K562 (cell line): Measurements from ENCODE around the gene PLCB1. TPM values are rescaled to one million over a fixed set of nuclear protein-coding genes. Genes with fewer than 3 reads are reported as not detected.

ENCODE experiments used
- CBFA2T2 ChIP-seq: fragments of 450-650 bp; conservative IDR thresholded peaks from 2 replicates; pipeline ENCODE4 v1.6.1; 2017; ENCODE audit warnings: mild to moderate bottlenecking
- FOXA1 ChIP-seq: fragments of 450-650 bp; IDR thresholded peaks from 2 replicates; pipeline ENCODE4 v1.6.1; 2016; ENCODE audit warnings: mild to moderate bottlenecking, borderline replicate concordance
- RAD21 ChIP-seq, 2 experiments: fragments of 250-450 bp in 1 of 2; fragments of 450-650 bp in 1 of 2; sonication (Bioruptor Pico) in 1 of 2; formaldehyde crosslinking in 1 of 2; IDR thresholded peaks in 1 of 2; conservative IDR thresholded peaks in 1 of 2; 2 replicates each; pipeline versions ENCODE4 v1.4.0 to v1.8.0; 2020 to 2022; ENCODE audit warnings: mild to moderate bottlenecking in 2 of 2, moderate library complexity in 1 of 2
- RFX1 ChIP-seq: fragments of 450-650 bp; IDR thresholded peaks from 2 replicates; pipeline ENCODE4 v1.6.1; 2016; ENCODE audit warnings: mild to moderate bottlenecking, moderate library complexity
- SMAD3 ChIP-seq: fragments of 450-650 bp; formaldehyde crosslinking; conservative IDR thresholded peaks from 2 replicates; pipeline ENCODE4 v1.4.0; 2020; ENCODE audit warnings: mild to moderate bottlenecking
- TCF7 ChIP-seq: sonication (generic); IDR thresholded peaks from 2 replicates; pipeline ENCODE4 v1.6.1; 2016; ENCODE audit warnings: antibody characterized with exemption, borderline replicate concordance
- TRIM28 ChIP-seq: fragments of 450-650 bp; IDR thresholded peaks from 2 replicates; pipeline ENCODE4 v1.6.1; 2017
- ZNF311 ChIP-seq: fragments of 250-450 bp; sonication (Bioruptor Pico); IDR thresholded peaks from 2 replicates; pipeline ENCODE4 v1.4.0; 2020; ENCODE audit warnings: mild to moderate bottlenecking, moderate library complexity
- ZNF639 ChIP-seq, 2 experiments: fragments of 200-800 bp in 1 of 2; sonication (Bioruptor generic) in 1 of 2; sonication (generic) in 1 of 2; formaldehyde crosslinking in 1 of 2; IDR thresholded peaks in 1 of 2; conservative IDR thresholded peaks in 1 of 2; 2 replicates each; pipeline versions ENCODE4 v1.5.0 to v1.6.1; 2016 to 2020; ENCODE audit warnings: missing compliant biosample characterization in 1 of 2, missing genetic modification characterization in 1 of 2, missing genetic modification reagents in 1 of 2
- ZNF707 ChIP-seq: fragments of 250-450 bp; sonication (Bioruptor Pico); conservative IDR thresholded peaks from 2 replicates; pipeline ENCODE4 v1.8.0; 2022; ENCODE audit warnings: inconsistent platforms, mild to moderate bottlenecking, moderate library complexity
- polyA plus RNA-seq, 8 experiments: library from polyadenylated mRNA; depleted of rRNA in 4 of 8; stranded (reverse) in 5 of 8; unstranded in 3 of 8; fragments of >200 nt; fragmentation: Nextera tagmentation in 2 of 8; fragmentation: Illumina TruSeq in 1 of 8; extraction: Ambion mirVana in 2 of 8; extraction: Trizol in 1 of 8; gene quantifications; 2 replicates each; pipeline versions ENCODE4 v1.2.1 to v1.2.3, GENCODE V29; 2011 to 2014; ENCODE audit warnings: inconsistent platforms in 1 of 8, missing spikeins in 1 of 8
- total RNA-seq, 7 experiments: library from RNA; depleted of rRNA in 6 of 7; stranded (reverse); fragments of >200 nt in 6 of 7; fragmentation: Illumina TruSeq in 2 of 7; extraction: Trizol in 2 of 7; gene quantifications; 2 replicates each; pipeline versions ENCODE4 v1.2.1 to v1.2.3, GENCODE V29; 2011 to 2021; ENCODE audit warnings: low replicate concordance in 1 of 7
- TF ChIP-seq, protein P1 (sequence below): fragments of 250-450 bp; sonication (Bioruptor Pico); IDR thresholded peaks from 2 replicates; pipeline ENCODE4 v1.9.0; 2021; ENCODE audit warnings: mild to moderate bottlenecking, inconsistent platforms

The PLCB1 gene
- total and polyA plus RNA-seq, 9 of the 15 experiments (the other 6 are each of a cell fraction or from before 2014, with no cell fraction given) = 0.34 to 3.1 (median 1.3) TPM

GRCh38 chr20:8375898-8376297 lies 243.8 kb downstream of the PLCB1 start (continued):
- no peak for TF ChIP-seq ZNF639 (CRISPR knock-in tag; conservative IDR thresholded peaks at IDR 0.05 in 1 of 2, IDR thresholded peaks at IDR 0.05 in 1 of 2)
- TF ChIP-seq RFX1 = no peak
- no peak for TF ChIP-seq TRIM28
- TF ChIP-seq, protein P1, sequence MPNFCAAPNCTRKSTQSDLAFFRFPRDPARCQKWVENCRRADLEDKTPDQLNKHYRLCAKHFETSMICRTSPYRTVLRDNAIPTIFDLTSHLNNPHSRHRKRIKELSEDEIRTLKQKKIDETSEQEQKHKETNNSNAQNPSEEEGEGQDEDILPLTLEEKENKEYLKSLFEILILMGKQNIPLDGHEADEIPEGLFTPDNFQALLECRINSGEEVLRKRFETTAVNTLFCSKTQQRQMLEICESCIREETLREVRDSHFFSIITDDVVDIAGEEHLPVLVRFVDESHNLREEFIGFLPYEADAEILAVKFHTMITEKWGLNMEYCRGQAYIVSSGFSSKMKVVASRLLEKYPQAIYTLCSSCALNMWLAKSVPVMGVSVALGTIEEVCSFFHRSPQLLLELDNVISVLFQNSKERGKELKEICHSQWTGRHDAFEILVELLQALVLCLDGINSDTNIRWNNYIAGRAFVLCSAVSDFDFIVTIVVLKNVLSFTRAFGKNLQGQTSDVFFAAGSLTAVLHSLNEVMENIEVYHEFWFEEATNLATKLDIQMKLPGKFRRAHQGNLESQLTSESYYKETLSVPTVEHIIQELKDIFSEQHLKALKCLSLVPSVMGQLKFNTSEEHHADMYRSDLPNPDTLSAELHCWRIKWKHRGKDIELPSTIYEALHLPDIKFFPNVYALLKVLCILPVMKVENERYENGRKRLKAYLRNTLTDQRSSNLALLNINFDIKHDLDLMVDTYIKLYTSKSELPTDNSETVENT (CRISPR knock-in tag) = no peak
- TF ChIP-seq FOXA1 = no peak
- no peak for TF ChIP-seq SMAD3 (CRISPR knock-in tag)
- no peak for TF ChIP-seq ZNF707
- TF ChIP-seq ZNF311 (CRISPR knock-in tag) = no peak
- no peak for TF ChIP-seq TCF7
- TF ChIP-seq CBFA2T2 = no peak
- TF ChIP-seq RAD21 (CRISPR knock-in tag; conservative IDR thresholded peaks at IDR 0.05 in 1 of 2, IDR thresholded peaks at IDR 0.05 in 1 of 2) = no peak
- TF ChIP-seq, all 486 proteins: peak for 0
